ENCODE measurements around the gene AAGAB.

The AAGAB gene

DNA sequence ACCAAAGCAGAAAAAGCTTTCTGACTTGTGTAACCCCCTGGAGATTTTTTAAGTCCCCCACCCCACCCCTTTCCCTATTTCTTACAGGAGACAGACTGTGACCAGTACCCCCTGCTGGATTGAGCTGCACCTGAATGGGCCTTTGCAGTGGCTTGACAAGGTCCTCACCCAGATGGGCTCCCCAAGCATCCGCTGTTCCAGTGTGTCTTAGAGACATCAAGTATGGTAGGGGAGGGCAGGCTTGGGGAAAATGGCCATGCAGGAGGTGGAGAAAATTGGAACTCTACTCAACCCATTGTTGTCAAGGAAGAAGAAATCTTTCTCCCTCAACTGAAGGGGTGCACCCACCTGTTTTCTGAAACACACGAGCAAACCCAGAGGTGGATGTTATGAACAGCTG lies 64.1 kb downstream of the AAGAB start:
- H3F3A ChIP-seq (ENCODE audit: insufficient read depth, low read length) = no peaks in the 10 kb centered on the region

DNA sequence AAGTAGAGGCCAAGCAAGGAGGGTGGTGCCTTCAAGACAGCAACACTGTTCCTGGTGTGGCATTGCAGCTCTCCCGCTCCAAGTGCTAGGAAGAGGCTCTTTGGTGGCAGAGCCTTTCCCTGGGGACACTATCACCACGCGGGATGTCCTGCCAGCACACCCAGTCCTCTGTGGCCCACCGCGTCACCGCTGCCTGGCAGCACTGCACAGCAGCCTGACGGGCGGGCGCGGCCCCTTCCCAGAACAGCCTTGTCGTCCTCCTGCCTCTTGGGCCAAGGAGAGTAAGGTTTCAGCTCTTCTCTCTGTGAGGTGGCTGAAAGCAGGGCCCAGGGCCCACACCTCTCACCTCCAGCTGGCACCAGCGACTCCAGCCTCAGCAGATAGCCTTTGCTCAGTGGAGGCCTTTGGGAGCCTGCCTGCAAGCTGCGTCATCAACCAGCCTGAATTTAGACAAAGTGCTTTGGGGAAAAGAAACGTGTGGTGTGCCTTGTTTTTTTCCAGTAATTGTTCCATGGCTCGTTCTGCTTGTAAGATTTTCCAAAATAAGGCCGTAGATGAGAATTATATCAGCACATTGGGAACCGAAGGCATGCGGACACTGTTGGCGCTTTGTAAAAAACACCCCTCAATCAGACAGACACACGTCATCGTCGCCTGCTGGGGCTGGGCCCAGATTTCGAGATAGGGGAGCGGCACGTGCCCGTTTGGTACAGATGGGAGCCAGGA lies 65.0 kb downstream of the AAGAB start:
- Histone ChIP-seq H3K4me2 (ENCODE audit: low read depth, low read length) (no peak overlapping the region), H3K27me3 (replicated peaks; ENCODE audit: insufficient read depth, low read length) (no peaks in the 10 kb centered on the region), H3K9me3 (replicated peaks; ENCODE audit: insufficient read depth, low read length) (no peaks in the 10 kb centered on the region), H3K27ac (ENCODE audit: low read length) (no peak overlapping the region), H3K9ac (ENCODE audit: low read length) (no peak overlapping the region), H3F3A (ENCODE audit: insufficient read depth, low read length) (no peaks in the 10 kb centered on the region), H2AFZ (ENCODE audit: low read length) (no peak overlapping the region), H3K4me3 (ENCODE audit: low read length) (no peak overlapping the region), H3K36me3 (replicated peaks; ENCODE audit: insufficient read depth, low read length) (no peaks in the 10 kb centered on the region), H4K20me1 (ENCODE audit: insufficient read depth, low read length) (no peaks in the 10 kb centered on the region), H3K79me2 (ENCODE audit: low read length) (no peaks in the 10 kb centered on the region), H3K9me2 (replicated peaks; ENCODE audit: insufficient read depth, low read length) (no peaks in the 10 kb centered on the region), H3K4me1 (ENCODE audit: low read length) (no peaks in the 10 kb centered on the region)
- TF ChIP-seq EZH2 (optimal IDR thresholded peaks at IDR 0.05; ENCODE audit: low read depth, low read length) = no peak
- TF ChIP-seq, protein P1, sequence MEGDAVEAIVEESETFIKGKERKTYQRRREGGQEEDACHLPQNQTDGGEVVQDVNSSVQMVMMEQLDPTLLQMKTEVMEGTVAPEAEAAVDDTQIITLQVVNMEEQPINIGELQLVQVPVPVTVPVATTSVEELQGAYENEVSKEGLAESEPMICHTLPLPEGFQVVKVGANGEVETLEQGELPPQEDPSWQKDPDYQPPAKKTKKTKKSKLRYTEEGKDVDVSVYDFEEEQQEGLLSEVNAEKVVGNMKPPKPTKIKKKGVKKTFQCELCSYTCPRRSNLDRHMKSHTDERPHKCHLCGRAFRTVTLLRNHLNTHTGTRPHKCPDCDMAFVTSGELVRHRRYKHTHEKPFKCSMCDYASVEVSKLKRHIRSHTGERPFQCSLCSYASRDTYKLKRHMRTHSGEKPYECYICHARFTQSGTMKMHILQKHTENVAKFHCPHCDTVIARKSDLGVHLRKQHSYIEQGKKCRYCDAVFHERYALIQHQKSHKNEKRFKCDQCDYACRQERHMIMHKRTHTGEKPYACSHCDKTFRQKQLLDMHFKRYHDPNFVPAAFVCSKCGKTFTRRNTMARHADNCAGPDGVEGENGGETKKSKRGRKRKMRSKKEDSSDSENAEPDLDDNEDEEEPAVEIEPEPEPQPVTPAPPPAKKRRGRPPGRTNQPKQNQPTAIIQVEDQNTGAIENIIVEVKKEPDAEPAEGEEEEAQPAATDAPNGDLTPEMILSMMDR (IDR thresholded peaks at IDR 0.05; ENCODE audit: low read length) = no peak
- TF ChIP-seq EZH2phosphoT487 (IDR thresholded peaks at IDR 0.05; ENCODE audit: low read length) = no peak
- no peak for DNase-seq

More for the DNA sequence above, 64.1 kb downstream of the AAGAB start:
- no peaks in the 10 kb centered on the region for H3K9me3 ChIP-seq (replicated peaks; ENCODE audit: insufficient read depth, low read length)
- H3K36me3 ChIP-seq (replicated peaks; ENCODE audit: insufficient read depth, low read length) = no peaks in the 10 kb centered on the region
- H4K20me1 ChIP-seq (ENCODE audit: insufficient read depth, low read length) = no peaks in the 10 kb centered on the region
- H3K79me2 ChIP-seq (ENCODE audit: low read length) = no peaks in the 10 kb centered on the region
- H3K27ac ChIP-seq (ENCODE audit: low read length) = no peak overlapping the region
- no peak overlapping the region for H3K4me2 ChIP-seq (ENCODE audit: low read depth, low read length)
- no peaks in the 10 kb centered on the region for H3K4me1 ChIP-seq (ENCODE audit: low read length)
- no peak overlapping the region for H3K9ac ChIP-seq (ENCODE audit: low read length)
- no peaks in the 10 kb centered on the region for H3K27me3 ChIP-seq (replicated peaks; ENCODE audit: insufficient read depth, low read length)
- no peak overlapping the region for H3K4me3 ChIP-seq (ENCODE audit: low read length)
- no peak for TF ChIP-seq EZH2phosphoT487 (IDR thresholded peaks at IDR 0.05; ENCODE audit: low read length)
- no peak for TF ChIP-seq EZH2 (optimal IDR thresholded peaks at IDR 0.05; ENCODE audit: low read depth, low read length)
- TF ChIP-seq, protein P1 (IDR thresholded peaks at IDR 0.05; ENCODE audit: low read length) = no peak
- no peaks in the 10 kb centered on the region for H3K9me2 ChIP-seq (replicated peaks; ENCODE audit: insufficient read depth, low read length)
- no peak overlapping the region for H2AFZ ChIP-seq (ENCODE audit: low read length)
- no peak for DNase-seq

DNA sequence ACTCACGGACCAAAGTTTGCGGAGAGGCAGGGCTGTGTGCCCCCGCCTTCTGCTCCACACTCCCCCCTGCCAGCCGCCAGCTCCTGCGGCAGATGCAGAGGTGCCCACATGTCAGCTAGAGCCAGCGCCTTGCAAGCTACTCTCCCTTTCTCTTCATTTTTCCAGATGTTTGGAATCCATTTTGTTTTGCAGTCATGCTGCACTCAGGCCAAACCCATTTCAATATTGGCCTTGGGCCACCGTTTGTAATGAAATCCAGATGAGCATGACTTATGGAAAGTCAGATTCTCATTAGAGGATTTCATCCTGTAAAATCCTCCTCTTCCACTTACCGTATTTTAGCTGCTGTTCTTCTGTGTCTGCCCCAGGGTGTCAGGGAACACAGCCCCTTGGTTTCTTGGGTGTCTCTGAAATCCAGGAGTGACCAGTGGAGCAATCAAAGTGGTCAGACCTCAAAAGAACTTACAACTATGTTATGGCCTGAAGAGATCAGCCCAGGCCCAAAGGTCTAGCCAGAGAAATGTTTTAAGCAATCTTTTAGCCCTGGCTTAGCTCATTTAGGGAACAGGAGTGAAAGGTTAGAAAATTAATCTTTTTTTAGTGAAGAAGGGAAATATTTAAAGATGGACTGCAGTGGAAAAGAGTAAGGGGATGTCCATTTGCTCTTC lies 65.8 kb downstream of the AAGAB start:
- Histone ChIP-seq H3K4me3 (ENCODE audit: low read length) (no peak overlapping the region), H3K27ac (ENCODE audit: low read length) (no peak overlapping the region), H3K79me2 (ENCODE audit: low read length) (no peaks in the 10 kb centered on the region), H4K20me1 (ENCODE audit: insufficient read depth, low read length) (no peaks in the 10 kb centered on the region), H3F3A (ENCODE audit: insufficient read depth, low read length) (no peaks in the 10 kb centered on the region), H3K36me3 (replicated peaks; ENCODE audit: insufficient read depth, low read length) (no peaks in the 10 kb centered on the region), H3K27me3 (replicated peaks; ENCODE audit: insufficient read depth, low read length) (no peaks in the 10 kb centered on the region), H3K9me2 (replicated peaks; ENCODE audit: insufficient read depth, low read length) (no peaks in the 10 kb centered on the region), H3K9ac (ENCODE audit: low read length) (no peak overlapping the region), H3K4me2 (ENCODE audit: low read depth, low read length) (no peak overlapping the region), H3K9me3 (replicated peaks; ENCODE audit: insufficient read depth, low read length) (no peaks in the 10 kb centered on the region), H2AFZ (ENCODE audit: low read length) (no peak overlapping the region), H3K4me1 (ENCODE audit: low read length) (no peaks in the 10 kb centered on the region)
- TF ChIP-seq EZH2 (optimal IDR thresholded peaks at IDR 0.05; ENCODE audit: low read depth, low read length) = no peak
- TF ChIP-seq EZH2phosphoT487 (IDR thresholded peaks at IDR 0.05; ENCODE audit: low read length) = no peak
- TF ChIP-seq, protein P1 (IDR thresholded peaks at IDR 0.05; ENCODE audit: low read length) = no peak
- no peak for DNase-seq
